PFSK-1 (cell line): ENCODE data around the gene VTCN1.

Experiments used
- POLR2AphosphoS5 ChIP-seq: IDR thresholded peaks from 2 replicates; pipeline ENCODE4 v1.6.1; 2012; ENCODE audit warnings: low read depth, mild to moderate bottlenecking, control low read depth, low read length, moderate library complexity
- TAF1 ChIP-seq: IDR thresholded peaks from 2 replicates; pipeline ENCODE4 v1.6.1; 2012; ENCODE audit warnings: low read length, control low read depth, borderline replicate concordance; ENCODE audit not compliant: insufficient read depth

DNA sequence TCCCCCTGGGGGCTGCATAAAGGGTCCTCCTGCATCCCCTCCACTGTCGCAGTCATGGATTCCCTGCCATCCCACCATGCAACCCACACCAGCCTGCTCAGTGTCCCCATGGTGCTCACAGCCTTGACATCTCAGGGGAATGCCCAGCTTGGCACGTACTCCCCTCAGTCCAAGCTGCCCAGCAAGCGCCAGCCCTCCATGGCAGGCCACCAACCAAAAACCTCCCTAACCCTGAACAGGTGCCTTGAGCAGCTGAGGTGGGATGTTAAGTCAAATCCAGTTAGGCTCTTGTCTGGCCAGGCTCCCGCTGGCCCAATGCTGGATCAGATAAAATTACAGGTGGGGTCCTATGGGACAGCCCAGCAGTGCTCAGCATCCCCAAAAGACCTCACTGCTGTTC, 341 bp downstream of the VTCN1 start:
- TF ChIP-seq TAF1 = no peak
- no peak for TF ChIP-seq POLR2AphosphoS5
